SK-N-MC (cell line): ENCODE data around the gene KIF3B.

ENCODE experiments used
- EZH2 ChIP-seq: fragments of 200-600 bp; sonication (generic); IDR thresholded peaks from one replicate; pipeline ENCODE4 v1.6.1; 2017; ENCODE audit warnings: antibody characterized with exemption
- POLR2AphosphoS5 ChIP-seq: IDR thresholded peaks from 2 replicates; pipeline ENCODE4 v1.6.1; 2012; ENCODE audit warnings: mild to moderate bottlenecking, low read depth, low read length, borderline replicate concordance

- no peak for TF ChIP-seq EZH2
- TF ChIP-seq POLR2AphosphoS5: no peak; the same call in 1 of the 2 replicates
Measured at GRCh38 chr20:32236819-32237218, 40.6 kb upstream of the KIF3B start.
